Tibial artery (tissue), 4 donors: ENCODE measurements around the gene MRPL12.
"Not testable (repeated sequence)": the region's sequence is repeated elsewhere in the genome, so short reads cannot be mapped to it uniquely, and the experiment has no call there.

Experiments
- DNase-seq, 2 donors: peaks; one replicate each; pipeline ENCODE4 v3.0.0-alpha.2; 2019
- H3K27ac ChIP-seq, 2 donors: fragments of 200-600 bp; sonication (generic) in 1 of 2; 1 replicate in 1 of 2; 2 replicates in 1 of 2; pipeline ENCODE4 v1.5.1; 2018 to 2019; ENCODE audit warnings: mild to moderate bottlenecking in 1 of 2
- H3K27me3 ChIP-seq, 2 donors: fragments of 200-600 bp; sonication (generic) in 1 of 2; one replicate each; pipeline versions ENCODE4 v1.5.1 to v1.6.0; 2016 to 2019
- H3K36me3 ChIP-seq, 3 donors: fragments of 200-600 bp; sonication (generic) in 2 of 3; one replicate each; pipeline ENCODE4 v1.5.1; 2016 to 2019; ENCODE audit warnings: mild to moderate bottlenecking in 2 of 3
- H3K4me1 ChIP-seq, 4 donors: fragments of 200-600 bp; sonication (generic) in 2 of 4; 1 replicate in 3 of 4; 2 replicates in 1 of 4; pipeline ENCODE4 v1.5.1; 2016 to 2019
- H3K4me3 ChIP-seq, 2 donors: fragments of 200-600 bp; sonication (generic) in 1 of 2; 1 replicate in 1 of 2; 2 replicates in 1 of 2; pipeline ENCODE4 v1.5.1; 2018 to 2019; ENCODE audit warnings: mild to moderate bottlenecking in 2 of 2
- H3K9me3 ChIP-seq, 3 donors: fragments of 200-600 bp; sonication (generic) in 1 of 3; one replicate each; pipeline ENCODE4 v1.5.1; 2016 to 2019
- CTCF ChIP-seq, 2 experiments: fragments of 200-600 bp in 1 of 2; fragments of 450-650 bp in 1 of 2; IDR thresholded peaks; one replicate each; pipeline ENCODE4 v1.5.1; 2017 to 2019; ENCODE audit warnings: antibody characterized with exemption in 2 of 2, mild to moderate bottlenecking in 1 of 2, moderate library complexity in 1 of 2
- intact Hi-C: fragments of 100-400 bp; cut with DNase I; formaldehyde crosslinking; loops from one replicate; pipeline ENCODE4 v1.15.0; 2023; ENCODE audit warnings: low total_unique reads

The MRPL12 gene

GRCh38 chr17:81675515-81676221, 27.5 kb upstream of the MRPL12 start:
- DNase-seq, H3K4me3 ChIP-seq, H3K9me3 ChIP-seq, intact Hi-C loops, H3K27ac ChIP-seq, H3K27me3 ChIP-seq: not testable (repeated sequence)
- H3K36me3 ChIP-seq: peaks cover 16 to 51% (median 33%) of the 10 kb centered on the region in 3 donors
- peaks cover 0 to 12% (median 0%) of the 10 kb centered on the region in 4 donors for H3K4me1 ChIP-seq
- TF ChIP-seq CTCF (IDR thresholded peaks at IDR 0.05): peak; percentile 58

DNA sequence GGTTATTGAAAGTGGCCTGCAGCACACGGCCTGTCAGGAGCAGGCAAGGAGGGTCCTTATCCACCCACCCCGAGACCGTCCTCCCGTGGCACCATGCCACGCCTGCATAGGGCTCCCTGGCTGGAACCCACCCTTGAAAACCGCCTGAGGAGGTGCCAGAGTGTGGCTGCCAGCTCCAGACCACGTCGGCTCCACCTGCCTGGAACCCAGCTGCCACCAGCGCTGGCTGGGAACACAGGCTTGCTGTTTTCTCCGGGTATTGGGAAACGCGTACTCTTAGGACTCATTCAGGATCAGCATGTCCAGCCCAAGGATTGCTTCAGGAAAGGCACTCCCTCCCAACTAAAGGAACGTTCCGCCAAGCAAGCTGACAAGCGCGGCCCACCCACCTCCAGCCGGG, 26.3 kb upstream of the MRPL12 start:
- no peak overlapping the region for H3K4me3 ChIP-seq
- no peak overlapping the region for H3K27ac ChIP-seq
- peaks cover 10 to 48% (median 30%) of the 10 kb centered on the region in 3 donors for H3K36me3 ChIP-seq
- TF ChIP-seq CTCF (IDR thresholded peaks at IDR 0.05): no peak
- no peaks in the 10 kb centered on the region for H3K9me3 ChIP-seq
- H3K27me3 ChIP-seq: no peaks in the 10 kb centered on the region
- DNase-seq: no peak
- peaks cover 0 to 18% (median under 1%) of the 10 kb centered on the region in 4 donors for H3K4me1 ChIP-seq
- intact Hi-C loops: no loop called here

- Histone ChIP-seq H3K4me1 (peaks cover 0 to 41% (median 21%) of the 10 kb centered on the region in 4 donors), H3K9me3 (no peaks in the 10 kb centered on the region), H3K36me3 (peaks cover 0 to 17% (median 7%) of the 10 kb centered on the region in 3 donors), H3K4me3 (no peak overlapping the region), H3K27ac (no peak overlapping the region), H3K27me3 (no peaks in the 10 kb centered on the region)
- no peak for DNase-seq
- intact Hi-C loops: no loop called here
- TF ChIP-seq CTCF (IDR thresholded peaks at IDR 0.05): no peak
Observed at GRCh38 chr17:81680150-81680549, 23.0 kb upstream of the MRPL12 start.

DNA sequence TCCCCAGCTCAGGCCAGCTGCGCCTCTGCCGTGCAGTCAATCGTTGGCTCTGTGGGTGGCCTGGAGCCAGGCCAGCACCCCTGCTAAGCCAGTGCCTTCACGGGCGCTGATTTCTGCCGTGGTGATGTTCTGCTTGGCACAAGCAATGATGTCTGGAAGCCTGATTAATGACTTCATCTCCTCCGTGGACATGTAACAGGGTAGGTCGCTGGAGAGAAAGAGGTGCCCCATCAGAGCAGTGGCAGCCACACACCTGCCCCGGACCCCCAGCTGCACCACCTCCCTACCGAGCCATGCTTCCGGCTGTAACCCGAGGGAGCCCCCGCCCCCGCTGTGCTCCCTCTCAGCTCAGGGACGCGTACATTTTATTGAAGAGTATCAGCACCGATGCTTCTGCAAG, 21.5 kb upstream of the MRPL12 start:
- H3K4me1 ChIP-seq: peaks cover 0 to 46% (median 31%) of the 10 kb centered on the region in 4 donors
- DNase-seq: no peak
- H3K4me3 ChIP-seq: no peak overlapping the region
- intact Hi-C loops: no loop called here
- H3K36me3 ChIP-seq: peaks cover 5 to 31% (median 15%) of the 10 kb centered on the region in 3 donors
- H3K27ac ChIP-seq: no peak overlapping the region
- H3K9me3 ChIP-seq: no peaks in the 10 kb centered on the region
- no peaks in the 10 kb centered on the region for H3K27me3 ChIP-seq
- TF ChIP-seq CTCF (IDR thresholded peaks at IDR 0.05): no peak

DNA sequence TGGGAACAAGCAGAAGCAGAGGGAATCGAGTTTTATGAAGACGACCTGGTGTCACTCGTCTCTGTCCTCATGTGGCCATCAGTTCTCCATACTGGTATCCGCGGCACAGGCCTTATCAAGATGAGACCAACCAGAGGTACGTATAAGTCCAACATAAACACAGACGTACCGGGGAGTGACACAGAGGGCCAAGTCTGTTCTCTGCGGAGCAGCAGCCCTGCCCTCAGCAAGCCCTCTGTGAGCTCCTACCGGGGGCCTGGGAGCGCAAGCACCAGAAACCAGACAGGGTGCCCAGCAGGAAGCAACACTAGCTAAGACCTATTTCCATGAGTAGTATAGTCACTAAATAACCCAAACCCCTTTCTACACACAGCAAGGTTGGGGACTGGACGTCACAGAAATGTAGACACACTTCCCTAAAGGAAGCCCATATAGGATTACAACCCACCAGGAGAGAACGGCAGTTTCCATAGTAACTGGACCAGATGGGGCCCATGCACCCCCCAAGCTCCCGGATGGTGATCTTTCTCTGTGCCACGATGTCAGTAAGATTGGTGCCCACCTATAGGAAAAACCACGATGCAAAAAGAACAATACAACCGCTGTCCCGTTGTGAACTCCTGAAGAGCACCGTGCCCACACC, 20.5 kb upstream of the MRPL12 start:
- Histone ChIP-seq H3K36me3 (peaks cover 16 to 41% (median 26%) of the 10 kb centered on the region in 3 donors), H3K27me3 (no peaks in the 10 kb centered on the region), H3K4me3 (peak overlapping the region; percentile 92 to 100), H3K9me3 (no peaks in the 10 kb centered on the region), H3K27ac (peak overlapping the region; percentile 83 to 85), H3K4me1 (peaks cover 0 to 46% (median 31%) of the 10 kb centered on the region in 4 donors)
- DNase-seq: no peak
- intact Hi-C loops: no loop called here
- no peak for TF ChIP-seq CTCF (IDR thresholded peaks at IDR 0.05)
